DOHH2 (cell line): ENCODE results near the gene TPCN2.

Experiments
- H3F3A ChIP-seq: fragments of 200-600 bp; sonication (generic), shearing (Covaris generic); 2 replicates; pipeline ENCODE4 v1.6.0; 2016; ENCODE audit warnings: antibody characterized with exemption, mild to moderate bottlenecking; ENCODE audit not compliant: control insufficient read depth, insufficient read depth
- H3K27ac ChIP-seq: fragments of 200-600 bp; sonication (generic); 2 replicates; pipeline ENCODE4 v1.5.1; 2014; ENCODE audit warnings: low read depth, mild to moderate bottlenecking, low read length, moderate library complexity
- H3K27me3 ChIP-seq: fragments of 200-600 bp; sonication (generic); 2 replicates; pipeline ENCODE4 v1.6.1; 2014; ENCODE audit warnings: mild to moderate bottlenecking, low read length, mixed read lengths; ENCODE audit not compliant: control insufficient read depth
- H3K36me3 ChIP-seq: fragments of 200-600 bp; sonication (generic); 2 replicates; pipeline ENCODE4 v1.6.1; 2014; ENCODE audit warnings: mild to moderate bottlenecking, low read length, moderate library complexity, mixed read lengths; ENCODE audit not compliant: control insufficient read depth
- H3K4me1 ChIP-seq: fragments of 200-600 bp; sonication (generic); 2 replicates; pipeline ENCODE4 v1.6.1; 2014; ENCODE audit warnings: mild to moderate bottlenecking, low read length, mixed read lengths; ENCODE audit not compliant: control insufficient read depth
- H3K4me2 ChIP-seq: fragments of 200-600 bp; sonication (generic); 2 replicates; pipeline ENCODE4 v1.6.0; 2014; ENCODE audit warnings: mild to moderate bottlenecking, low read length, moderate library complexity
- H3K4me3 ChIP-seq: fragments of 200-600 bp; sonication (generic); 2 replicates; pipeline ENCODE4 v1.5.1; 2014; ENCODE audit warnings: mild to moderate bottlenecking, low read length, mixed read lengths
- H3K79me2 ChIP-seq: fragments of 200-600 bp; sonication (generic); 2 replicates; pipeline ENCODE4 v1.6.1; 2014; ENCODE audit warnings: mild to moderate bottlenecking, low read length, mixed read lengths; ENCODE audit not compliant: control insufficient read depth
- H3K9me2 ChIP-seq: fragments of 200-600 bp; sonication (generic); replicated peaks from 2 replicates; pipeline ENCODE4 v1.6.1; 2014; ENCODE audit warnings: mild to moderate bottlenecking, low read length, mixed read lengths; ENCODE audit not compliant: control insufficient read depth
- H3K9me3 ChIP-seq: fragments of 200-600 bp; sonication (generic); 2 replicates; pipeline ENCODE4 v1.6.1; 2014; ENCODE audit warnings: antibody characterized with exemption, low read length, mixed read lengths; ENCODE audit not compliant: control insufficient read depth, insufficient read depth
- H4K20me1 ChIP-seq: fragments of 200-600 bp; sonication (generic); 2 replicates; pipeline ENCODE4 v1.6.0; 2014; ENCODE audit warnings: low read depth, mild to moderate bottlenecking, antibody characterized with exemption, low read length, moderate library complexity; ENCODE audit not compliant: control insufficient read depth, insufficient read depth
- EZH2phosphoT487 ChIP-seq: fragments of 200-600 bp; sonication (generic); IDR thresholded peaks from 2 replicates; pipeline ENCODE4 v1.6.1; 2017; ENCODE audit warnings: borderline replicate concordance, mild to moderate bottlenecking, antibody characterized with exemption, low read length, moderate library complexity, mixed read lengths
- TF ChIP-seq, protein P1 (sequence below): fragments of 200-600 bp; sonication (generic); IDR thresholded peaks from one replicate; pipeline ENCODE4 v1.5.1; 2014; ENCODE audit warnings: antibody characterized with exemption, mild to moderate bottlenecking, low read depth, low read length; ENCODE audit not compliant: poor library complexity, severe bottlenecking

TPCN2 gene

GRCh38 chr11:69067200-69067599 is 18.5 kb downstream of the TPCN2 start:
- TF ChIP-seq, protein P1, sequence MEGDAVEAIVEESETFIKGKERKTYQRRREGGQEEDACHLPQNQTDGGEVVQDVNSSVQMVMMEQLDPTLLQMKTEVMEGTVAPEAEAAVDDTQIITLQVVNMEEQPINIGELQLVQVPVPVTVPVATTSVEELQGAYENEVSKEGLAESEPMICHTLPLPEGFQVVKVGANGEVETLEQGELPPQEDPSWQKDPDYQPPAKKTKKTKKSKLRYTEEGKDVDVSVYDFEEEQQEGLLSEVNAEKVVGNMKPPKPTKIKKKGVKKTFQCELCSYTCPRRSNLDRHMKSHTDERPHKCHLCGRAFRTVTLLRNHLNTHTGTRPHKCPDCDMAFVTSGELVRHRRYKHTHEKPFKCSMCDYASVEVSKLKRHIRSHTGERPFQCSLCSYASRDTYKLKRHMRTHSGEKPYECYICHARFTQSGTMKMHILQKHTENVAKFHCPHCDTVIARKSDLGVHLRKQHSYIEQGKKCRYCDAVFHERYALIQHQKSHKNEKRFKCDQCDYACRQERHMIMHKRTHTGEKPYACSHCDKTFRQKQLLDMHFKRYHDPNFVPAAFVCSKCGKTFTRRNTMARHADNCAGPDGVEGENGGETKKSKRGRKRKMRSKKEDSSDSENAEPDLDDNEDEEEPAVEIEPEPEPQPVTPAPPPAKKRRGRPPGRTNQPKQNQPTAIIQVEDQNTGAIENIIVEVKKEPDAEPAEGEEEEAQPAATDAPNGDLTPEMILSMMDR, result no peak
- TF ChIP-seq EZH2phosphoT487, result no peak
- Histone ChIP-seq H3K79me2 (no peaks in the 10 kb centered on the region), H3K9me3 (no peaks in the 10 kb centered on the region), H3K4me2 (no peak overlapping the region), H3K4me1 (no peaks in the 10 kb centered on the region), H3K27ac (no peak overlapping the region), H3K9me2 (no peaks in the 10 kb centered on the region), H3K27me3 (no peaks in the 10 kb centered on the region), H4K20me1 (no peaks in the 10 kb centered on the region; the same call in 1 of the 2 replicates), H3K36me3 (no peaks in the 10 kb centered on the region), H3K4me3 (no peak overlapping the region), H3F3A (no peaks in the 10 kb centered on the region)

GRCh38 chr11:69071086-69071800 is 22.5 kb downstream of the TPCN2 start:
- no peaks in the 10 kb centered on the region for H3F3A ChIP-seq

DNA sequence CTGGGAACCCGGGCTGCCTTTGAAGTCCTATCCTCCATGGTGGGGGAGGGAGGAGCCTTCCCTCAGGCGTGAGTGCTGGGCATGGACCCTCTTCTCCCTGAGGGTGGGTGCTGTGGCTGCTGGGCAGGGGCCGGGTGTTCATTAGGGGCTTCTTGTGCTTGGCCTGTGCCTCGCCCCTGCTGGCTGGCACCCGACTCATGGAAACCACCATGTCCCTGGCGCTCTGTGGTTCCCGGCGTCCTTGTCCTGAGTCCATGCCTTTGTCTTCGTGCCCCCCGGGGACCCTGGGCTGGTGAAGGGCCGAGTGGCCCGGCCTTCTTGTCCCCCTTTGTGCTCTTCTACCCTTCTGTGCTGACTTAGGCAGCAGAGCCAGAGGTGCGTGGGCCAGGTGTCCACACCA is 23.2 kb downstream of the TPCN2 start:
- H3K4me1 ChIP-seq, result no peaks in the 10 kb centered on the region
- no peaks in the 10 kb centered on the region for H3F3A ChIP-seq
- no peaks in the 10 kb centered on the region for H3K79me2 ChIP-seq
- TF ChIP-seq, protein P1, result no peak
- TF ChIP-seq EZH2phosphoT487, result no peak
- no peaks in the 10 kb centered on the region for H3K9me2 ChIP-seq
- no peak overlapping the region for H3K4me2 ChIP-seq
- no peaks in the 10 kb centered on the region for H4K20me1 ChIP-seq
- no peaks in the 10 kb centered on the region for H3K36me3 ChIP-seq
- no peaks in the 10 kb centered on the region for H3K27me3 ChIP-seq
- no peaks in the 10 kb centered on the region for H3K9me3 ChIP-seq
- no peak overlapping the region for H3K4me3 ChIP-seq
- H3K27ac ChIP-seq, result no peak overlapping the region

More at GRCh38 chr11:69071086-69071800, 22.5 kb downstream of the TPCN2 start:
- H4K20me1 ChIP-seq, result no peaks in the 10 kb centered on the region; the same call in 1 of the 2 replicates
- TF ChIP-seq, protein P1, result no peak
- no peak for TF ChIP-seq EZH2phosphoT487
- H3K4me3 ChIP-seq, result no peak overlapping the region
- H3K9me3 ChIP-seq, result no peaks in the 10 kb centered on the region
- H3K79me2 ChIP-seq, result no peaks in the 10 kb centered on the region
- no peaks in the 10 kb centered on the region for H3K27me3 ChIP-seq
- H3K4me1 ChIP-seq, result no peaks in the 10 kb centered on the region
- no peaks in the 10 kb centered on the region for H3K36me3 ChIP-seq
- H3K9me2 ChIP-seq, result no peaks in the 10 kb centered on the region
- H3K4me2 ChIP-seq, result no peak overlapping the region
- H3K27ac ChIP-seq, result no peak overlapping the region
